Renal cortex interstitium (tissue), 11 donors: ENCODE measurements around the gene ARHGAP25. TPM values are rescaled to one million over a fixed set of nuclear protein-coding genes. Genes with fewer than 3 reads are reported as not detected.

ENCODE experiments used
- DNase-seq, 11 donors: peaks; one replicate each; pipeline ENCODE4 v3.0.0-alpha.2; 2013; ENCODE audit warnings: low read depth in 9 of 11, low spot score in 4 of 11; ENCODE audit errors: extremely low read depth in 1 of 11
- polyA plus RNA-seq, 3 donors: library from polyadenylated mRNA; unstranded; fragments of 120-200 nt; gene quantifications; one replicate each; pipeline ENCODE4 v1.2.1, GENCODE V29; 2013; ENCODE audit not compliant: insufficient read length in 3 of 3

Gene ARHGAP25
- polyA plus RNA-seq, 3 donors, result 5.9 to 8.5 (median 8.3) TPM

- DNase-seq, result peak in 7 of 11 donors; percentile 13 to 36 (median 24)
Measured at GRCh38 chr2:68715353-68716041, 19.1 kb upstream of the ARHGAP25 start.

- no peak for DNase-seq
Measured at GRCh38 chr2:68716604-68717304, 17.9 kb upstream of the ARHGAP25 start.

- DNase-seq, result no peak
Measured at GRCh38 chr2:68717305-68717661, 17.3 kb upstream of the ARHGAP25 start.

- DNase-seq, result no peak
Measured at GRCh38 chr2:68719912-68720311, 14.7 kb upstream of the ARHGAP25 start.

- DNase-seq, result no peak
Measured at GRCh38 chr2:68720665-68721064, 13.9 kb upstream of the ARHGAP25 start.

- no peak for DNase-seq
Measured at GRCh38 chr2:68721482-68722101, 13.0 kb upstream of the ARHGAP25 start.

GRCh38 chr2:68722712-68723111, 11.9 kb upstream of the ARHGAP25 start:
- no peak for DNase-seq

- DNase-seq, result no peak
Measured at GRCh38 chr2:68723181-68723580, 11.4 kb upstream of the ARHGAP25 start.

- DNase-seq, result no peak
Measured at GRCh38 chr2:68726100-68726499, 8.5 kb upstream of the ARHGAP25 start.

GRCh38 chr2:68726608-68727367, 7.8 kb upstream of the ARHGAP25 start:
- DNase-seq, result no peak

- DNase-seq, result no peak
Measured at GRCh38 chr2:68727683-68728375, 6.8 kb upstream of the ARHGAP25 start.

- DNase-seq, result no peak
Measured at GRCh38 chr2:68730828-68731227, 3.8 kb upstream of the ARHGAP25 start.

GRCh38 chr2:68732036-68732932, 2.3 kb upstream of the ARHGAP25 start:
- no peak for DNase-seq

- no peak for DNase-seq
Measured at GRCh38 chr2:68733365-68733764, 1.2 kb upstream of the ARHGAP25 start.

- no peak for DNase-seq
Measured at GRCh38 chr2:68734176-68734575, 435 bp upstream of the ARHGAP25 start.

GRCh38 chr2:68736086-68736485, 1.5 kb downstream of the ARHGAP25 start:
- DNase-seq, result no peak

- no peak for DNase-seq
Measured at GRCh38 chr2:68737711-68738110, 3.1 kb downstream of the ARHGAP25 start.

GRCh38 chr2:68738906-68739594, 4.4 kb downstream of the ARHGAP25 start:
- no peak for DNase-seq
